KMS-11 (cell line): Measurements from ENCODE around the gene CPLANE1.

Source experiments
- H2AFZ ChIP-seq: fragments of 200-600 bp; sonication (generic); 2 replicates; pipeline ENCODE4 v1.6.1; 2016; ENCODE audit warnings: antibody characterized with exemption, mixed run types, low read depth
- H3K27ac ChIP-seq: fragments of 200-600 bp; sonication (generic); 2 replicates; pipeline ENCODE4 v1.6.1; 2016; ENCODE audit warnings: mild to moderate bottlenecking, mixed run types
- H3K27me3 ChIP-seq: fragments of 200-600 bp; sonication (generic); 2 replicates; pipeline ENCODE4 v1.6.1; 2017; ENCODE audit warnings: mild to moderate bottlenecking, low read depth, mixed run types, moderate library complexity; ENCODE audit not compliant: insufficient read depth
- H3K36me3 ChIP-seq: fragments of 200-600 bp; sonication (generic); 2 replicates; pipeline ENCODE4 v1.6.1; 2017; ENCODE audit warnings: mild to moderate bottlenecking, mixed run types; ENCODE audit not compliant: insufficient read depth
- H3K4me1 ChIP-seq: fragments of 200-600 bp; sonication (generic); 2 replicates; pipeline ENCODE4 v1.6.1; 2016; ENCODE audit warnings: mild to moderate bottlenecking, low read depth, mixed run types; ENCODE audit not compliant: poor library complexity, severe bottlenecking
- H3K4me2 ChIP-seq: fragments of 200-600 bp; sonication (generic); 2 replicates; pipeline ENCODE4 v1.7.0; 2016; ENCODE audit warnings: mild to moderate bottlenecking, mixed run types
- H3K4me3 ChIP-seq: fragments of 200-600 bp; sonication (generic); IDR thresholded peaks from 2 replicates; pipeline ENCODE4 v1.6.1; 2017; ENCODE audit warnings: low read depth, low read length, mixed read lengths; ENCODE audit not compliant: insufficient read depth
- H3K79me2 ChIP-seq: fragments of 200-600 bp; sonication (generic); 2 replicates; pipeline ENCODE4 v1.6.1; 2016; ENCODE audit warnings: low read depth, mixed run types; ENCODE audit not compliant: insufficient read depth
- H3K9ac ChIP-seq: fragments of 200-600 bp; sonication (generic); 2 replicates; pipeline ENCODE4 v1.6.1; 2016; ENCODE audit warnings: mild to moderate bottlenecking, mixed run types
- H4K20me1 ChIP-seq: fragments of 200-600 bp; sonication (generic); 2 replicates; pipeline ENCODE4 v1.6.1; 2016; ENCODE audit warnings: mild to moderate bottlenecking, mixed run types; ENCODE audit not compliant: insufficient read depth
- CTCF ChIP-seq: fragments of 200-600 bp; sonication (generic); conservative IDR thresholded peaks from 2 replicates; pipeline ENCODE4 v1.6.1; 2017; ENCODE audit warnings: low read depth, mild to moderate bottlenecking, antibody characterized with exemption, low read length, moderate library complexity, mixed read lengths

The CPLANE1 gene

GRCh38 chr5:37170856-37171255 lies 78.3 kb downstream of the CPLANE1 start:
- no peaks in the 10 kb centered on the region for H4K20me1 ChIP-seq
- no peak overlapping the region for H3K27ac ChIP-seq
- no peaks in the 10 kb centered on the region for H3K79me2 ChIP-seq
- no peak overlapping the region for H3K9ac ChIP-seq
- H2AFZ ChIP-seq = no peak overlapping the region
- no peaks in the 10 kb centered on the region for H3K4me1 ChIP-seq
- no peaks in the 10 kb centered on the region for H3K27me3 ChIP-seq
- TF ChIP-seq CTCF = no peak
- no peaks in the 10 kb centered on the region for H3K36me3 ChIP-seq
- no peak overlapping the region for H3K4me3 ChIP-seq
- H3K4me2 ChIP-seq = no peak overlapping the region

- Histone ChIP-seq H3K4me1 (no peaks in the 10 kb centered on the region), H4K20me1 (no peaks in the 10 kb centered on the region), H3K79me2 (no peaks in the 10 kb centered on the region), H2AFZ (no peak overlapping the region), H3K4me2 (no peak overlapping the region), H3K27me3 (no peaks in the 10 kb centered on the region), H3K4me3 (no peak overlapping the region), H3K36me3 (no peaks in the 10 kb centered on the region), H3K9ac (no peak overlapping the region), H3K27ac (no peak overlapping the region)
- TF ChIP-seq CTCF = no peak
These were observed 83.0 kb downstream of the CPLANE1 start for GRCh38 chr5:37166197-37166596.

DNA sequence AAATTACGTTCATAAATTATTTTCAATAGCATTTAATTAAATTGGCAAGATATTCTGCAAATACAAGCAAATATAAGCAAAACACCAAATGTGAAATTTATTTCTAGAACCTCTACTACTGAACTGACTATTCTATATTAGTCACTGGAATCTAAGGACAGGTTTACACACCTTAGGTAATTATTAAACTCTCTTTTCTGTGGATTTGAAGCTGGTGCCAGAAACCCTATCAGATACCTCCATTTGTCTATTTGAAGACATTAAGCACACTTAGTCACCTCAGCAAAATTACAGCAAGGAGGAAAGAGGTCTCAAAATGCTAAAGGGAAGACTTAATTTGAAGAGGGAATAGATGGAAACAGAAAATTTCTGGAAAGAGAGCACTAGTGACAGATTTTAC lies 83.4 kb downstream of the CPLANE1 start:
- no peaks in the 10 kb centered on the region for H4K20me1 ChIP-seq
- TF ChIP-seq CTCF = no peak
- no peaks in the 10 kb centered on the region for H3K27me3 ChIP-seq
- H3K4me3 ChIP-seq = no peak overlapping the region
- no peak overlapping the region for H3K4me2 ChIP-seq
- no peak overlapping the region for H3K27ac ChIP-seq
- H3K36me3 ChIP-seq = no peaks in the 10 kb centered on the region
- no peak overlapping the region for H2AFZ ChIP-seq
- no peaks in the 10 kb centered on the region for H3K4me1 ChIP-seq
- H3K9ac ChIP-seq = no peak overlapping the region
- H3K79me2 ChIP-seq = no peaks in the 10 kb centered on the region

DNA sequence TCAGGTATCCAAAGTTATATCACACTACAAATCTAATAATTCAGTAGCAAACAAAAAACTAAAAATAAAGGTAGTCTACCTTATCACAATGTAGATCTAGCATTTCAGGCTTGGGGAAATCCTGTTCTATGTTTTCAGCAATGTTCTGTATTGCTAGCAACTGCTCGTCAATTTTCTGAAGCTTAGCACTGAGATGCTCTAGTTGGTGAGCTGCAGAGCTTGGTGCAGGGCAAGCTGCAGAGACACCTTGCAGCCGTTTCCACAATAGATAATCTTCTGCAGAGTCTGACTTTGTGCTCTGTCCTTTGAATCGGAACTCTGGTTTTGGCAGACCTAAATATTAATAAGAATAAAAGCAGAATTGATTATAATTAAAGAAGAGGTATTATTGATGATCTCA lies 95.5 kb downstream of the CPLANE1 start:
- H3K36me3 ChIP-seq = no peaks in the 10 kb centered on the region
- no peak overlapping the region for H3K4me3 ChIP-seq
- no peak overlapping the region for H3K4me2 ChIP-seq
- no peaks in the 10 kb centered on the region for H3K4me1 ChIP-seq
- H3K9ac ChIP-seq = no peak overlapping the region
- no peaks in the 10 kb centered on the region for H4K20me1 ChIP-seq
- no peaks in the 10 kb centered on the region for H3K27me3 ChIP-seq
- no peak for TF ChIP-seq CTCF
- no peaks in the 10 kb centered on the region for H3K79me2 ChIP-seq
- no peak overlapping the region for H3K27ac ChIP-seq
- no peak overlapping the region for H2AFZ ChIP-seq

DNA sequence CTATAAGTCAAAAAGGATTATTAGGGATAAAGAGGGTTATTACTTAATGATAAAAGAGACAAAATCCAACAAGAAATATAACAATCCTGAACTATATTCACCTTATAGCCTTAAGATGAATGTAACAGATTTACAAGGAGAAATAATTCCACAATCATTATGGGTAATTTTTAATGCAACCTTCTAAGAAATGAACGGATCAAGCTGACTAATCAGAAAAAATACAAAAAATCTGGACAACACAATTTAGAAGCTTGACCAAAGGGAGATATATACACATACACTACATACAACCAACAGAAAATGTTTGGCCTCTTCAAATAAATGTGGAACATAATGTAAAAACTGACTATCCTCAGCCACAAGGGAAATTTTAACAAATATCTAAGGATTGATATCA lies 102.3 kb downstream of the CPLANE1 start:
- Histone ChIP-seq H4K20me1 (no peaks in the 10 kb centered on the region), H3K9ac (no peak overlapping the region), H3K4me1 (no peaks in the 10 kb centered on the region), H3K36me3 (no peaks in the 10 kb centered on the region), H3K27ac (no peak overlapping the region), H2AFZ (no peak overlapping the region), H3K79me2 (no peaks in the 10 kb centered on the region), H3K27me3 (no peaks in the 10 kb centered on the region), H3K4me2 (no peak overlapping the region), H3K4me3 (no peak overlapping the region)
- no peak for TF ChIP-seq CTCF
